HG03520 (cell line): Measurements from ENCODE around the gene CDH4.

Source experiments
- ATAC-seq: cut with Tn5 transposase; IDR thresholded peaks from one replicate; pipeline ENCODE4 v1.9.1; 2021; ENCODE audit warnings: mild to moderate bottlenecking, moderate library complexity; ENCODE audit not compliant: unreplicated experiment

Gene CDH4

GRCh38 chr20:61524951-61525666, 273.0 kb downstream of the CDH4 start:
- no peak for ATAC-seq

GRCh38 chr20:61525781-61526431, 273.8 kb downstream of the CDH4 start:
- no peak for ATAC-seq

DNA sequence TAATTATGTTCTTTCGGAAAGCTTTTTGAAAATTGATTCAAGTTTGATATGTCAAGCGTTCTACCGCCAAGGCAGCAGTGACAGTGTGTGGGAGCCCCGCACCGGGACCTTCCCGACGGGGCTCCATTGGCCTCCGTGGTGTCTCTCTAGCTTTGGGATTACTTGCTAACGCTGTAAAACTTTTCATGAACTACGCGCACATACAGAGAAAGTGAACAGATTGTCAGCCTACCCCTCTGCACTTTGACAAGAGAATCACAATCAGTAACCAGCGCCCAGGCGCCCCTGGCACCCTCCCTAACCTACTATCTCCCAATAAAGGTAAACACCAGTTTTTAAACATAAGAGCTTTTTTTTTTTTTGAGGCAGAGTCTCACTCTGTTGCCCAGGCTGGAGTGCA, 274.8 kb downstream of the CDH4 start:
- no peak for ATAC-seq

DNA sequence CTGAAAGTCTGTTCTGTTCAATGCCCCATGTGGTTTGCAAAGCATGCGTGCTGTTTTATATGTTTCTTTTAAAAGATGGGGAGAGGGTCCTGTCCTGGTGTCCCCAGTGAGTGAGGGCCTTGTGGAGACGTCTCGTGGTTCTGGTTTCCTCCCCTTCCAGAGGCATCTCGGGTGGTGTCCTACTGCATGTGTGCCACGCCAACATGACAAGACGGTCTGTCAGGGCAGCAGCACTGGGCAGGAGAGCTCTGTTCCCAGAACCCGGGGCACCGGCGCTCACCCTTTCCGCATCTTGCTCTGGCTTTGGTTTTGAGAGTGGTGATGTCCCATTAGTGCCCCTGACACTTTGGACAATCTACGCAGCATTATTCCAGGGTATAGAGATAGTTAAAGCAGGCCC, 275.6 kb downstream of the CDH4 start:
- no peak for ATAC-seq

GRCh38 chr20:61528591-61528990, 276.5 kb downstream of the CDH4 start:
- no peak for ATAC-seq

DNA sequence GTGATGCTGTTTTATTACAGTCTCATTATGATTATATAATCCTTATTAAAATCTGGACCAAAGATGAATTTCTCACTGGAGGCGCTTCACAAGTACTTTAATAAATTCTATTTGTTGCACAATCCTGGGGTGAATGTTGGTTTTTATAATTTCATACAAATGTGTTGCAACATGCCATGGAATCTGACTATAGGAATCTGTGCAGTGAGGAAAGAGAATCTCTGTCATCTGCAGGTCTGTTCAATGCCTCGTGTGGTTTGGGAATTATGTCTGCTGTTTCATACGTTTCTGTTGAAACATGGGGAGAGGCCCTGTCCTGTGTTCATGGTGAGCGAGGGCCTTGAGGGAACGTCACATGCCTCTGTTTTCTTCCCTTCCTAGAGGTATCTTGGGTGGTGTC, 277.3 kb downstream of the CDH4 start:
- no peak for ATAC-seq

DNA sequence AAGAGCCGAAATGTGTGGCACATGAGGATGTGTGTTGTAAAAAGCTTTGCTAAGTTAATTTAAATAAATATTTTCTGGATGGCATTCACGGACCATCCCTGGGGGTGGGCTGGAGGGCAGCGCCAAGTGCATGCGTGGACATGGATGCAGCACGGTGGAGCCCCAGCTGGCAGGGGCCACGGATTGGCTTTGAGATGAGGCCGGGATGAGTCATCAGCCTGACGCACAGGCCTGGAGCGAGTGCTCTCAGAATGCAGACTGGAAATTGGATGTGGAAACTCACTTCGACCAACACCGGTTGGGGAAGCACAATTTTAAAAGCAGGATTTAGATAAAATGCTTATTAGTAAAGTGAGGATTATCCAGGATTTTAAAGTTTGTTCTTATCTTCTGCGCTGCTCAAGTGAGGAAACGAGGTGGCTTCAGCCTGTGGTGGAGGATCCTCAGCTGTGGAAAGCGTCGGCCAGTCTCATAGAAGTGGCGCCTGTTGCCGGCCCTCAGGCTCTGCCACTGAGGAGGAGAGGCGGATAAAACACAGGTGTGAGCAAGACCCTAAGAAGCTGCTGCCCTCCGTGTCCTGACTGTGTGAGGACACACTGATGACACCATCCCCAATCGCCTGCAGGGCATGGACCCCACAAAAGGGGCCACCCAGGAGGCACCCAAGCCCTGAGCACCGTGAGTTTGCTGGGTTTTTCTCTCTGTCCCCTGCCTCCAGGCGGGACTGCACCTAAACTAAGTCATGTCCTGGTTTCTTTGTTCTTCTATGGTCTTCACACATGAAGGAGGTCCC, 279.7 kb downstream of the CDH4 start:
- ATAC-seq, result no peak

DNA sequence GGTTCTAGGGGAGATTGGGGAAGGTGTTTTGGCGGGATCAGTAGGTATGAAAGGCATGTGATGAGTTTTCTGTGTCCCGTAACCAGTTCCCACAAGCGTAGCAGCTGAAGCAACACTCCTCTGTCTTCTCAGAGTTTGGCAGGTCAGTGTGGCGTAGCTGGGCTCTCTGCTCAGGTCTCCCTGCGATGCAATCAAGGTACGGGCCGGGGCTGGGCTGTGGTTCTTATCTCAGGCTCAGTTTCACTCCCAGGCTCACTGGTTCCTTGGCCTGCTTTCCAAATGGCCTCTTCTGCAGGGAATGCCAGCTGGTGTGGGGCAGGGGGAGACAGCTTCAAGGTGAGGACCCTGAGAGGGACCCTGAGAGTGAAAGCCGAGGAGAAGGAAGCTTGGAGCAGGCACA, 280.7 kb downstream of the CDH4 start:
- ATAC-seq, result no peak

GRCh38 chr20:61533231-61533631, 281.2 kb downstream of the CDH4 start:
- ATAC-seq, result no peak

DNA sequence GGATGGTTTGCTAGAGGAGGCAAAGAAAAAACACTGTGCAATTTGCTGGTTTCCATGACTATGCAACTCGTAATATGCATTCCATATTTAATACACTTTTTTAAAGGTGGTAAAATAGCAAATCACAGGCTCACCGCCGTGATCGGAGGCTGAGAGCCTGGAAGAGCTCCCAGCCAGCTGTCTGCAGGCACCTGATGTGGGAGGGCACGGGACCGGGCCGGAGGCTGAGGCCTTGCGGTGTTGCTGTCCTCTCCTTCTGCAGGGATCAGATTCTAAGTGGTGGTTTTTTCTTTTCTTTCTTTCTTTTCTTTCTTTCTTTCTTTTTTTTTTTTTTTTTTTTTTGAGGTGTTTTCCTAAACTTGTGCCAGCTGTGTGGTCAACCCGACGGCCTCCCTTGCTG, 282.3 kb downstream of the CDH4 start:
- no peak for ATAC-seq

- no peak for ATAC-seq
Measured at GRCh38 chr20:61535091-61535490, 283.0 kb downstream of the CDH4 start.

DNA sequence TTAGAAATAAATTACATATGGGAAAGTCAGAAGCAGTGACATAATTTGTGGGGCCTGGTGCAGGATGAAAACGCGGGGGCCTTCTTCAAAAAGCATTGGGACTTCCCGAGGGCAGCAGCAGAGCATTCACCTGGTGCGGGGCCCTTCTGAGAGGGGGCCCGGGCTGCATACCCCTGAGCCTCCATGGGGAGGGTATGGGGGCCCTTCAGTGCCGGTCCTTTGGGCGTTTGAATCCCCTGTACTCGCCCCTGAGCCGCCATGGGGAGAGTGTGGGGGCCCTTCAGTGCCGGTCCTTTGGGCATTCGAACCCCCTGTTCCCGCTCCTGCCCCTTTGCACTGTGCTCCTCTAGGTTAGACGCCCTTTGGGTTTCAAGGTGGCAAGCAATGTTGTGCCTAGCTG, 283.5 kb downstream of the CDH4 start:
- no peak for ATAC-seq

- no peak for ATAC-seq
Measured at GRCh38 chr20:61535956-61536355, 283.9 kb downstream of the CDH4 start.

DNA sequence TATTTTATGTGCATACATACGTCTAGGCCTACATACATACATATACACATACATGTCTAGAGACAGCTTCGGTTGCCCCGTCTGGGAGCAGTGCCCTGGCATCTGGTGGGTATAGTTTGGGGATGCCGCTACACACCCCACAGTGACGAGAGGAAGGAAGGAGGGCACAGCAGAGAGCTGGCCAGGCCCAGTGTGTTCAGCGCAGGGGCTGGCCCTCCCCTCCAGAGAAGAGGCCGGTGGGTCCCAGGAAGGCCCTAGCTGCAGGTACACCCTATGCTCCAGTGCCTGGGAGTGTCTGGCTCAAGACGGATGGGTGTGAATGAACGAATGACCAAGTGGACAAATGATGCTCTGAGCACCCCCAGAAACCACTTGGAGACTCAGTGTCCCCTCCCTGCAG, 284.6 kb downstream of the CDH4 start:
- no peak for ATAC-seq

- no peak for ATAC-seq
Measured at GRCh38 chr20:61537239-61538182, 285.4 kb downstream of the CDH4 start.

DNA sequence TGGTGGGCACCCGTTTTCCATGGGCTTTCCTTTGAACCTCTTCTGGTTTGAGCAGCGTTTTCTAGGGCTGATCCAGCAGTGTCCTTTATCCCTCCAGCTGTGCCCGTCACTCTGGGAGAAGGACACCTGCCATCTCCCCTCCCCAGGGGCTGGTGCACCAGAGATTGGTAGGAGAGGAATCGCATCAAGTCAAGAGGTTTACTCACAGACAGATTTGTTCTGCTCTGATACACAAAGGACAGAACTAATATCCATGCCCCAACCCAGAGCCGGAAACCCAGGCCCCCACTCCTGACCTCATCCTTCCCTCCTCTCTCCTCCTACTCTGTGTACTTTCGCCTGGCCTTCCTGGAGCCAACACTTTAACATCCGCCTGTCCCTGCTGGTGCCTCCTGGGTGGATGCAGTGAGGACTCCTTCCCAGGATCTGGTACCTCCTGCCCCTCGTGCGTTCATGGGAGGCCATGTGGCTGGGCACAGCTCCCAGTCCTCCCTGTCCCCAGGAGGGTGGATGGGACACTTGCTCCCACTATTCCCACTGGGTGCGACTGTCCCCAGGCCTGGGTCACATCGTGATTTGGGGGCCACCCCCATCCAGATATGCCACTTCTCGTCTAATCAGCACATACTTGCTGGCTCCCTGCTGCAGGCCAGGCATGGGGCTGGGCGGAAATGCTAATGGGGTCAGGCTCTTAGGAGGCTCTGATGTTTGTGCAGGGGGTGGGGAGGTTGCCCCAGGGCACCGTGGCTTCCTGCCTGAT, 286.3 kb downstream of the CDH4 start:
- ATAC-seq, result no peak

GRCh38 chr20:61538943-61539265, 286.8 kb downstream of the CDH4 start:
- ATAC-seq, result no peak

- ATAC-seq, result no peak
Measured at GRCh38 chr20:61539706-61540360, 287.8 kb downstream of the CDH4 start.

DNA sequence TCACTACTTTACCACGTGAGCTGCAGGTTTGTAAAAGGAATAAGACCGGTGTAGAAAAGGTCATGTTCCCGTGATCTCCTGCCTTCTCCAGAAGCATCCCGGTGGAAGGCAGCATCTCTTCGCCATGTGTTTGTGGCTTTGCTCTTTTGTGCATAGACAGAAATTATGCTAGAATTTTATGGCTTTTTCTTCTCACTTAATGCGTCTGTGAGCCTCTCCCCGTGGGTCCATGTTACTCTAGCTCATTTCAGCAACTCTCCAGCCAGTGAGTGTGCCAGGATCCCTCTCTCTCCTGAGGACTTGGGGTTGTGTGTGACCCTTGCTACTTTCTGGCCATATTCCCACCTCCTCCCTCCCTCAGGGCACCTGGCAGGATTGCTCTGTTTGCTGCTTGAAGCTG, 289.5 kb downstream of the CDH4 start:
- ATAC-seq, result no peak

DNA sequence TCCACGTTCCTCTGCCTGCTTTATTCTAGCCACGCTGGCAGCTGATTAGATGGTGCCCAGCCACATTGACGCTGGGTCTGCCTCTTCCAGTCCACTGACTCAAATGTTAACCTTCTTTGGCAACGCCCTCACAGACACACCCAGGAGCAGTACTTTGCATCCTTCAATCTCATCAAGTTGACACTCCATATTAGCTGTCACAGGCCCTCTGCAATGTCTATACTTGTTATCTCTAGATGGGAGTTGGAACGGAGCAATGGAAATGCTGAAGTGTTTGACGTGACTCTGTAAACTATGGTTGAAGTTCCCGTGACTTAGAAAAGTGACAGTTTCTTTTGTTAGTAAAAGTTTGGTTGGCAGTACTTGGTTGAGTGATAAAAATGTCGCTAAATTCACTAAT, 291.0 kb downstream of the CDH4 start:
- ATAC-seq, result no peak
